GM20431 (cell line): Measurements from ENCODE around the gene ARPC1B.

Experiments
- in situ Hi-C: fragments of 300-500 bp; cut with MseI, MboI; formaldehyde crosslinking; loops from one replicate; pipeline ENCODE4 v1.15.0; 2020; ENCODE audit warnings: low sequenced_read_pairs; ENCODE audit not compliant: unreplicated experiment

ARPC1B gene

DNA sequence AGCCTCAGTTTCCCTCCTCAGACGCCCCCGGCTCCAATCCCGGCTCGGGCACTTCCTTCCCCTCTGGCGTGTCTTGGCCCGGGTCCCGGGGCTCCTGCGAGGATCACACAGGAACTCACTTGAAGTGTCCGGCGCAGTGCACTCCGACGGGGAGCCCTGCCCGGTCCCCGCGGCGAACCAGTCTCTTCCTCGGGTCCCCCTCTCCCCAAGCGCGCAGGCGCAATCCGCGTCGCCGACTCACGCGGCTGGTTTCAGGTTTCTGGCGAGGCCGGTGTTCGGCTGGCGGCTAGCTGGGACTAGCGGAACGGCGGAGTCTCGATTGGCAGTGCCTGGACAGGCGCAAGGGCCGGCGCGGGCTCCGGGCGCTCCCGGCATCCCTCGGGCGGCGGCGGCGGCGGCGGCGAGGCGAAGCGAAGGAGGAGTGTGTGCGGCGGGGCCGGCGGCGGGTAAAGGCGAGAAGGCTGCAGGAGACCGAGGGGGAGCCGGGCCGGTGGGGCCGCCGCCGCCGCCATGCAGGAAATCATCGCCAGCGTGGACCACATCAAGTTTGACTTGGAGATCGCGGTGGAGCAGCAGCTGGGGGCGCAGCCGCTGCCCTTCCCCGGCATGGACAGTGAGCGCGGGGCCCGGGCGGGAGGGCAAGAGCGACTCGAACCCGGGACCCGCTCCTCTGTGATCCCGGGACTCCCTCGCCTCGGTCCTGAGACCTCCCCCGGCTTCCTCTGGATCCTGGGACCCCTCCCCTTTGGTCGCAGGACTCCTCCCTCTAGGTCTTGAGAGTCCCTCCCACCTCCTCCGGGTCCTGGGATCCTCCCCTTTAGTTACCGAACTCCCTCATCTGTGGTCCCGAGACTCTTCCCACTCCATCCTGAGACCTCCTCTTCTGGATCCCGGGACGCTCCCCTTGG, 64.3 kb downstream of the ARPC1B start, which contains the start of the genes CPSF4 and PTCD1:
Gene CPSF4, plus strand, starts transcription at position 371 of the 908 bp plus-strand sequence. Its CDS starts 140 bp downstream, at position 511.
Gene PTCD1, minus strand, starts transcription at position 226 of the 908 bp plus-strand sequence. CDS start 3,556 bp downstream, outside the sequence.
- in situ Hi-C loops, result no loop called here

GRCh38 chr7:99440195-99440594, 65.7 kb downstream of the ARPC1B start:
- in situ Hi-C loops, result no loop called here
